IMR-90 (cell line): ENCODE results near the gene CEP170. TPM values are rescaled to one million over a fixed set of nuclear protein-coding genes. Genes with fewer than 3 reads are reported as not detected.

Experiments used
- ATAC-seq: fragments of 200-7000 bp; cut with Tn5 transposase; 2 replicates; pipeline ENCODE4 v1.9.1; 2020; ENCODE audit warnings: low read depth, mild to moderate bottlenecking, moderate library complexity
- BruUV-seq: library from RNA; stranded (reverse); fragments of 400-500 nt; replicated peaks from 2 replicates; lab custom pipeline; 2021; lab: Mats Ljungman, UMichigan
- CTCF ChIA-PET: fragments of 300-600 bp; formaldehyde crosslinking; extraction: SDS; loops from one replicate; lab custom pipeline; 2021; ENCODE audit warnings: antibody characterized with exemption; lab: Yijun Ruan, JAX
- POLR2A ChIA-PET: fragments of 300-600 bp; sonication (Branson Sonifier 250); formaldehyde crosslinking; loops from one replicate; lab custom pipeline; 2022; ENCODE audit warnings: antibody characterized with exemption; ENCODE audit not compliant: unreplicated experiment; lab: Charles Lee
- DNase-seq: peaks from one replicate; pipeline ENCODE4 v3.0.0; 2013
- H2AFZ ChIP-seq: replicated peaks from 2 replicates; pipeline ENCODE3; 2013; ENCODE audit warnings: low read length, mild to moderate bottlenecking; ENCODE audit not compliant: poor library complexity
- H2AK5ac ChIP-seq: 2 replicates; pipeline ENCODE4 v1.6.1; 2013; ENCODE audit warnings: low read depth, low read length, inconsistent platforms
- H2AK9ac ChIP-seq: replicated peaks from 2 replicates; pipeline ENCODE3; 2013; ENCODE audit warnings: mild to moderate bottlenecking, low read depth, low read length, moderate library complexity; ENCODE audit not compliant: poor library complexity
- H2BK120ac ChIP-seq: 2 replicates; pipeline ENCODE4 v1.6.1; 2013; ENCODE audit warnings: low read depth, low read length, inconsistent platforms
- H2BK15ac ChIP-seq: 3 replicates; pipeline ENCODE4 v1.6.1; 2013; ENCODE audit warnings: low read depth, low read length, inconsistent platforms
- H2BK20ac ChIP-seq: 2 replicates; pipeline ENCODE4 v1.6.1; 2013; ENCODE audit warnings: low read depth, mild to moderate bottlenecking, inconsistent platforms, low read length, moderate library complexity
- H2BK5ac ChIP-seq: 2 replicates; pipeline ENCODE4 v1.6.1; 2013; ENCODE audit warnings: mild to moderate bottlenecking, low read depth, low read length, inconsistent platforms; ENCODE audit not compliant: poor library complexity, severe bottlenecking
- H3K14ac ChIP-seq: replicated peaks from 2 replicates; pipeline ENCODE4 v1.6.1; 2013; ENCODE audit warnings: low read depth, low read length, inconsistent platforms
- H3K18ac ChIP-seq: 2 replicates; pipeline ENCODE4 v1.6.1; 2013; ENCODE audit warnings: low read depth, low read length, control low read depth
- H3K23ac ChIP-seq: 2 replicates; pipeline ENCODE4 v1.6.1; 2013; ENCODE audit warnings: low read depth, low read length, inconsistent platforms
- H3K27ac ChIP-seq: 2 replicates; pipeline ENCODE4 v1.5.1; 2013; ENCODE audit warnings: mild to moderate bottlenecking, control low read depth, low read length; ENCODE audit not compliant: insufficient read depth
- H3K27me3 ChIP-seq: 2 replicates; pipeline ENCODE4 v1.6.1; 2013; ENCODE audit warnings: low read length; ENCODE audit not compliant: control insufficient read depth, insufficient read depth
- H3K36me3 ChIP-seq: 2 replicates; pipeline ENCODE4 v1.6.1; 2013; ENCODE audit warnings: low read length, mixed read lengths; ENCODE audit not compliant: control insufficient read depth, insufficient read depth
- H3K4ac ChIP-seq: 2 replicates; pipeline ENCODE4 v1.6.1; 2013; ENCODE audit warnings: low read depth, low read length, inconsistent platforms
- H3K4me1 ChIP-seq: 2 replicates; pipeline ENCODE4 v1.6.1; 2013; ENCODE audit warnings: low read length, mixed read lengths; ENCODE audit not compliant: control insufficient read depth, insufficient read depth
- H3K4me2 ChIP-seq: 2 replicates; pipeline ENCODE4 v1.6.1; 2013; ENCODE audit warnings: low read depth, mild to moderate bottlenecking, control low read depth, low read length, moderate library complexity
- H3K4me3 ChIP-seq: 2 replicates; pipeline ENCODE4 v1.5.1; 2013; ENCODE audit warnings: low read depth, mild to moderate bottlenecking, control low read depth, low read length, moderate library complexity; ENCODE audit not compliant: insufficient read depth
- H3K56ac ChIP-seq: 2 replicates; pipeline ENCODE4 v1.6.1; 2013; ENCODE audit warnings: low read length, inconsistent platforms; ENCODE audit not compliant: insufficient read depth; ENCODE audit errors: extremely low read depth
- H3K79me1 ChIP-seq, 2 experiments: 2 replicates each; pipeline ENCODE4 v1.6.1; 2013; ENCODE audit warnings: low read length in 2 of 2, inconsistent platforms in 1 of 2, low read depth in 1 of 2
- H3K9ac ChIP-seq: 2 replicates; pipeline ENCODE4 v1.6.1; 2013; ENCODE audit warnings: low read depth, low read length, control low read depth
- H3K9me1 ChIP-seq: 2 replicates; pipeline ENCODE4 v1.6.1; 2013; ENCODE audit warnings: low read length, inconsistent platforms; ENCODE audit not compliant: insufficient read depth
- H3K9me3 ChIP-seq: 2 replicates; pipeline ENCODE4 v1.6.1; 2013; ENCODE audit warnings: low read length; ENCODE audit not compliant: control insufficient read depth, insufficient read depth
- H4K20me1 ChIP-seq: 2 replicates; pipeline ENCODE4 v1.6.1; 2013; ENCODE audit warnings: low read length, inconsistent platforms; ENCODE audit not compliant: insufficient read depth
- H4K5ac ChIP-seq: 2 replicates; pipeline ENCODE4 v1.6.1; 2013; ENCODE audit warnings: mild to moderate bottlenecking, low read depth, low read length, control low read depth
- H4K8ac ChIP-seq, 2 experiments: 2 replicates each; pipeline ENCODE4 v1.6.1; 2013; ENCODE audit warnings: low read depth in 2 of 2, low read length in 2 of 2, control low read depth in 1 of 2, inconsistent platforms in 1 of 2
- H4K91ac ChIP-seq: 2 replicates; pipeline ENCODE4 v1.6.1; 2013; ENCODE audit warnings: low read depth, low read length, inconsistent platforms; ENCODE audit not compliant: insufficient read depth
- WGBS, 2 experiments: methylation state at CpG; one replicate each; pipeline versions ENCODE4 v1.1.5 to v1.1.7; 2013; ENCODE audit warnings: missing lambda C conversion rate in 2 of 2; ENCODE audit not compliant: insufficient read length in 1 of 2; ENCODE audit errors: extremely low coverage in 2 of 2; 5-methylcytosine and 5-hydroxymethylcytosine counted together
- dilution Hi-C: fragments of 300-500 bp; cut with HindIII; formaldehyde crosslinking; loops from one replicate; pipeline ENCODE4 v1.14.3; 2018; ENCODE audit warnings: low sequenced_read_pairs; ENCODE audit not compliant: unreplicated experiment
- in situ Hi-C: fragments of 300-500 bp; cut with MboI; formaldehyde crosslinking; loops from 3 replicates; pipeline ENCODE4 v1.14.3; 2019; ENCODE audit warnings: low sequenced_read_pairs, inconsistent platforms, mixed read lengths
- intact Hi-C: fragments of 100-400 bp; cut with micrococcal nuclease; formaldehyde crosslinking; loops from 2 replicates; pipeline ENCODE4 v1.10.0; 2022
- polyA plus RNA-seq, 3 experiments: library from polyadenylated mRNA; depleted of rRNA; stranded (reverse); fragments of >200 nt; gene quantifications; 2 replicates each; pipeline ENCODE4 v1.2.3, GENCODE V29; 2012; ENCODE audit warnings: low replicate concordance in 1 of 3
- total RNA-seq: library from RNA; depleted of rRNA; stranded (reverse); fragments of >200 nt; gene quantifications from 2 replicates; pipeline ENCODE4 v1.2.3, GENCODE V29; 2012
- TF ChIP-seq, protein P1 (sequence below): fragments of 150-350 bp; IDR thresholded peaks from 2 replicates; pipeline ENCODE4 v1.6.1; 2016; ENCODE audit warnings: low read depth, mild to moderate bottlenecking, low read length, moderate library complexity, borderline replicate concordance
- TF ChIP-seq, protein P2 (sequence below): conservative IDR thresholded peaks from 2 replicates; pipeline ENCODE4 v1.5.1; 2012; ENCODE audit warnings: mild to moderate bottlenecking, low read depth, low read length, improper control_type of control experiment

Gene CEP170
- total and polyA plus RNA-seq, 2 of the 4 experiments (the other 2 are of a cell fraction), result 65.8 to 151 TPM

DNA sequence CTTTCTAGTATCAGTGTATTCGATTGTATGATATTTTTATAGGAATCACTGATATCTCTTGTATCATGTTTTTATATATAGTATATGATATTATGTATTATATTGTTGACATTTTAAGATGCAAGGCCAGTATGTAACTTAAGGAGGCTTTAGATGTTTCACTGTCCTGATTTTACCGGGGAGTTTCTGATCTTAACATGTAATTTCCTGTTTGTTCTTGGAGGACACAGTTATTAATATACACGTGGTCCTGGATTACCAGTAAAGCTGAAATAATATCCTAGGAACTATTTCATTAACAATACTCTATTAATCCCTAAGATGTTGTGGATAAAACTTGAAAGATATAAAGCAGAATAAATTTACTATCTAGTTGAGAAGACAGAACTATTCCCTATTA is 20.2 kb upstream of the CEP170 start:
- no CpG with 5 or more reads among the region's 3 CpGs for WGBS, 2 experiments
- Histone ChIP-seq H3K14ac (no peak overlapping the region), H3K9me3 (no peaks in the 10 kb centered on the region), H3K79me1 (peaks cover 14 to 17% of the 10 kb centered on the region in 2 experiments; a peak in 3 of 4 replicates), H2BK15ac (no peak overlapping the region), H2BK20ac (no peak overlapping the region), H3K23ac (no peak overlapping the region), H3K4me3 (no peak overlapping the region), H3K9me1 (no peaks in the 10 kb centered on the region), H3K4me2 (no peak overlapping the region), H2BK5ac (no peak overlapping the region), H3K9ac (no peak overlapping the region), H3K18ac (no peak overlapping the region), H4K20me1 (no peaks in the 10 kb centered on the region), H3K27ac (no peak overlapping the region), H4K8ac (no peak overlapping the region), H2AK9ac (no peak overlapping the region), H3K27me3 (no peaks in the 10 kb centered on the region), H3K36me3 (peaks cover 11% of the 10 kb centered on the region), H2BK120ac (no peak overlapping the region), H4K91ac (no peak overlapping the region), H3K4ac (no peak overlapping the region), H2AFZ (no peak overlapping the region), H2AK5ac (no peak overlapping the region), H4K5ac (no peak overlapping the region), H3K4me1 (peaks cover 5% of the 10 kb centered on the region), H3K56ac (no peak overlapping the region)
- in situ Hi-C loops, result no loop called here
- CTCF ChIA-PET, result interaction anchor here (0.6 to 0.7 kb wide), 2 partner anchors 10 to 1455 kb away, joined by 4 read pairs; no protein-coding TSS in a partner anchor
- TF ChIP-seq, protein P1, sequence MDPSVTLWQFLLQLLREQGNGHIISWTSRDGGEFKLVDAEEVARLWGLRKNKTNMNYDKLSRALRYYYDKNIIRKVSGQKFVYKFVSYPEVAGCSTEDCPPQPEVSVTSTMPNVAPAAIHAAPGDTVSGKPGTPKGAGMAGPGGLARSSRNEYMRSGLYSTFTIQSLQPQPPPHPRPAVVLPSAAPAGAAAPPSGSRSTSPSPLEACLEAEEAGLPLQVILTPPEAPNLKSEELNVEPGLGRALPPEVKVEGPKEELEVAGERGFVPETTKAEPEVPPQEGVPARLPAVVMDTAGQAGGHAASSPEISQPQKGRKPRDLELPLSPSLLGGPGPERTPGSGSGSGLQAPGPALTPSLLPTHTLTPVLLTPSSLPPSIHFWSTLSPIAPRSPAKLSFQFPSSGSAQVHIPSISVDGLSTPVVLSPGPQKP, result no peak
- TF ChIP-seq, protein P2, sequence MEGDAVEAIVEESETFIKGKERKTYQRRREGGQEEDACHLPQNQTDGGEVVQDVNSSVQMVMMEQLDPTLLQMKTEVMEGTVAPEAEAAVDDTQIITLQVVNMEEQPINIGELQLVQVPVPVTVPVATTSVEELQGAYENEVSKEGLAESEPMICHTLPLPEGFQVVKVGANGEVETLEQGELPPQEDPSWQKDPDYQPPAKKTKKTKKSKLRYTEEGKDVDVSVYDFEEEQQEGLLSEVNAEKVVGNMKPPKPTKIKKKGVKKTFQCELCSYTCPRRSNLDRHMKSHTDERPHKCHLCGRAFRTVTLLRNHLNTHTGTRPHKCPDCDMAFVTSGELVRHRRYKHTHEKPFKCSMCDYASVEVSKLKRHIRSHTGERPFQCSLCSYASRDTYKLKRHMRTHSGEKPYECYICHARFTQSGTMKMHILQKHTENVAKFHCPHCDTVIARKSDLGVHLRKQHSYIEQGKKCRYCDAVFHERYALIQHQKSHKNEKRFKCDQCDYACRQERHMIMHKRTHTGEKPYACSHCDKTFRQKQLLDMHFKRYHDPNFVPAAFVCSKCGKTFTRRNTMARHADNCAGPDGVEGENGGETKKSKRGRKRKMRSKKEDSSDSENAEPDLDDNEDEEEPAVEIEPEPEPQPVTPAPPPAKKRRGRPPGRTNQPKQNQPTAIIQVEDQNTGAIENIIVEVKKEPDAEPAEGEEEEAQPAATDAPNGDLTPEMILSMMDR, result no peak
- intact Hi-C loops, result no loop called here
- DNase-seq (no peak), ATAC-seq (no peak)
- BruUV-seq, result no TSS peak
- dilution Hi-C loops, result no loop called here
- POLR2A ChIA-PET, result no interaction called here
